Activated CD4-positive, alpha-beta T cell treated with anti-CD3 and anti-CD28 coated beads for 36 hours (primary cell): ENCODE results near the gene MIR17HG. TPM values are rescaled to one million over a fixed set of nuclear protein-coding genes. Genes with fewer than 3 reads are reported as not detected.
"Not testable (repeated sequence)": the region's sequence is repeated elsewhere in the genome, so short reads cannot be mapped to it uniquely, and the experiment has no call there.

Experiments
- ATAC-seq: fragments of 200-7000 bp; cut with Tn5 transposase; one replicate; pipeline ENCODE4 v1.10.0; 2021; ENCODE audit warnings: mild to moderate bottlenecking, moderate library complexity
- CTCF ChIA-PET: fragments of 350-600 bp; sonication (Branson Sonifier 250); formaldehyde crosslinking; loops from one replicate; lab custom pipeline; 2021; ENCODE audit warnings: antibody characterized with exemption; lab: Charles Lee
- POLR2A ChIA-PET: fragments of 350-600 bp; sonication (Branson Sonifier 250); formaldehyde crosslinking; loops from one replicate; lab custom pipeline; 2021; ENCODE audit warnings: antibody characterized with exemption, inconsistent platforms; lab: Charles Lee
- DNase-seq: peaks from one replicate; pipeline ENCODE4 v3.0.0-alpha.2; 2020
- H3K27ac Mint-ChIP-seq: one replicate; pipeline ENCODE4 v1.8.0; 2021; ENCODE audit warnings: mixed read lengths
- H3K27me3 Mint-ChIP-seq: one replicate; pipeline ENCODE4 v1.8.0; 2021; ENCODE audit warnings: mixed read lengths
- H3K36me3 Mint-ChIP-seq: one replicate; pipeline ENCODE4 v1.8.0; 2021; ENCODE audit warnings: low read depth, mixed read lengths
- H3K4me1 Mint-ChIP-seq: one replicate; pipeline ENCODE4 v1.8.0; 2021; ENCODE audit warnings: mixed read lengths
- H3K4me3 Mint-ChIP-seq: one replicate; pipeline ENCODE4 v1.8.0; 2021; ENCODE audit warnings: mild to moderate bottlenecking, moderate library complexity, mixed read lengths
- H3K9me3 Mint-ChIP-seq: one replicate; pipeline ENCODE4 v1.8.0; 2021; ENCODE audit warnings: low read depth, mixed read lengths
- intact Hi-C, 2 experiments: fragments of 100-400 bp; cut with DNase I in 1 of 2; cut with micrococcal nuclease in 1 of 2; formaldehyde crosslinking; loops; one replicate each; pipeline versions ENCODE4 v1.14.2 to v1.15.1; 2022 to 2024; cut with DNase I, micrococcal nuclease
- total RNA-seq, 2 experiments: library from RNA; stranded (reverse); gene quantifications; one replicate each; pipeline ENCODE4 v1.2.3, GENCODE V29; 2021

The MIR17HG gene
- total RNA-seq, 2 experiments from 2014 or later: 13.8 to 26.7 TPM

- Mint-ChIP-seq H3K27me3 (peaks cover 4% of the 10 kb centered on the region), H3K27ac (no peak overlapping the region), H3K4me3 (no peak overlapping the region), H3K4me1 (peaks cover 16% of the 10 kb centered on the region), H3K9me3 (no peaks in the 10 kb centered on the region), H3K36me3 (no peaks in the 10 kb centered on the region)
- ChIA-PET CTCF (interaction anchor here (0.8 to 3.4 kb wide), 17 partner anchors 9 to 409 kb away, joined by 3 to 19 read pairs (median 5); partner anchors contain the start of gene MIR17HG), POLR2A (no interaction called here)
- ATAC-seq: no peak
- intact Hi-C loops: loop anchor here (1.0 to 5.0 kb wide), 6 partner anchors 33 to 409 kb away; no protein-coding TSS in a partner anchor
- DNase-seq: no peak
Observed at GRCh38 chr13:91313581-91313980, 33.9 kb upstream of the MIR17HG start.

- Mint-ChIP-seq H3K27me3 (peaks cover 4% of the 10 kb centered on the region), H3K4me1 (peaks cover 16% of the 10 kb centered on the region), H3K9me3 (no peaks in the 10 kb centered on the region), H3K4me3 (no peak overlapping the region), H3K27ac (no peak overlapping the region), H3K36me3 (no peaks in the 10 kb centered on the region)
- intact Hi-C loops: loop anchor here (5.0 kb wide), 2 partner anchors 183 to 407 kb away; no protein-coding TSS in a partner anchor
- CTCF ChIA-PET: interaction anchor here (1.0 to 3.4 kb wide), 10 partner anchors 9 to 408 kb away, joined by 3 to 19 read pairs (median 6); partner anchors contain the start of gene MIR17HG
- POLR2A ChIA-PET: no interaction called here
- DNase-seq (no peak), ATAC-seq (no peak)
Observed at GRCh38 chr13:91314888-91315287, 32.6 kb upstream of the MIR17HG start.

GRCh38 chr13:91318886-91319285, 28.6 kb upstream of the MIR17HG start:
- ChIA-PET CTCF (interaction anchor here (0.6 to 1.2 kb wide), 3 partner anchors 23 to 399 kb away, joined by 3 read pairs; no protein-coding TSS in a partner anchor), POLR2A (no interaction called here)
- Mint-ChIP-seq H3K4me1 (peaks cover 14% of the 10 kb centered on the region), H3K27ac (no peak overlapping the region), H3K27me3 (peaks cover 4% of the 10 kb centered on the region), H3K36me3 (no peaks in the 10 kb centered on the region), H3K4me3 (no peak overlapping the region), H3K9me3 (no peaks in the 10 kb centered on the region)
- intact Hi-C loops: no loop called here
- DNase-seq (no peak), ATAC-seq (no peak)

DNA sequence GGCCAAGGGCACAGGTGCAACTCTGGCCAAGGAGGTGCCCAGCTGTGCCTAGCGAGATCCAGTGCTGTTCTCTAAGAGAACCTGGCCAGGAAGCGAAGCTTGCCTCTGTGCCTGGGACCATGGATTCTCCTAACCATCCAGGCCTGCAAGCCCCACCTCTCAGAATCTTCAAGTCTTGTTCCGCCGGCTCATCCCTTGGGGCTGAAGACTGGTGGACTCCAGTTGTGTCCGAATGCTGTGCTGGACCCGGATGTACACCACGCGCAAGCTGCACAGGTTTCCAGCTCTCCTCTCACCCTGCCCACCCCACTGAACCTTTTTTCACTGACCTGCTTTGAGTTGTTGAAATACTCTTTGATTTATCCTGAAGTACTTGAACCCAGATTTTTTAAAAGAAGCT, 27.5 kb upstream of the MIR17HG start:
- intact Hi-C loops: no loop called here

DNA sequence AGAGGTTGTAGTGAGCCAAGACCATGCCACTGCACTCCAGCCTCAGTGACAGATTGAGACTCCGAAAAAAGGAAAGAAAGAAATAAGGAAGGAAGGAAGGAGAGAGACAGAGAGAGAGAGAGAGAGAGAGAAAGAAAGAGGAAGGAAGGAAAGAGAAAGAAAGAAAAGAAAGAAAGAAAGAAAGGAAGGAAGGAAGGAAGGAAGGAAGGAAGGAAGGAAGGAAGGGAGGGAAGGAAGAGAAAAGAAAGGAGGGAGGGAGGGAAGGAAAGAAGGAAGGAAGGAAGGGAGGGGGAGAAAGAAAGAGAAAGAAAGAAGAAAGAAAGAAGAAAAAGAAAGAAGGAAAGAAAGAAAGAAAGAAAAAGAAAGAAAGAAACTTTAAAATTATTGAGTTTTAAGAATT, 26.5 kb upstream of the MIR17HG start:
- H3K9me3 Mint-ChIP-seq, H3K27ac Mint-ChIP-seq, intact Hi-C loops, H3K4me3 Mint-ChIP-seq, H3K27me3 Mint-ChIP-seq, DNase-seq, POLR2A ChIA-PET, ATAC-seq, CTCF ChIA-PET, H3K36me3 Mint-ChIP-seq: not testable (repeated sequence)
- H3K4me1 Mint-ChIP-seq: peaks cover 14% of the 10 kb centered on the region

More for the DNA sequence above, 27.5 kb upstream of the MIR17HG start:
- H3K4me1 Mint-ChIP-seq: peaks cover 14% of the 10 kb centered on the region
- H3K4me3 Mint-ChIP-seq: no peak overlapping the region
- no peaks in the 10 kb centered on the region for H3K9me3 Mint-ChIP-seq
- CTCF ChIA-PET: interaction anchor here (0.9 kb wide), 1 partner anchor 9 kb away, joined by 3 read pairs; no protein-coding TSS in a partner anchor
- peaks cover 4% of the 10 kb centered on the region for H3K27me3 Mint-ChIP-seq
- POLR2A ChIA-PET: no interaction called here
- no peak overlapping the region for H3K27ac Mint-ChIP-seq
- DNase-seq (no peak), ATAC-seq (no peak)
- H3K36me3 Mint-ChIP-seq: no peaks in the 10 kb centered on the region

DNA sequence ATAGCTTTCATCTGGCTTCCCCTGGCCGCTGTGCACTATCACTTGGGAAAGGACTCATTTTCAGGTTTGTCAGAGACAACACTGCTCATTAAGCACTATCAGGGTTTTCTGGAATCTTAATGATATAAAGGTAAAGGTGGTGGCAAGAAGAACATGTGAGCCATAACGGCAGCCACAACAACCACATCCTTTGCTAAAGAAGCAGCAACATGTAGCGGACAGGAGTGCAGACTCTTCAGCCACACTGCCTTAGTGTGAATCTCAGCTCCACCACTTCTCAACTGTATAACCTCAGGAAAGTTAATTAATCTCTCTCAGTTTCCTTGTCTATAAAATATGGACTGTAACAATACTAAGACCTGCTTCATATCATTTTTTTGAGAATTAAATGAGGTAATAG, 24.1 kb upstream of the MIR17HG start:
- ChIA-PET POLR2A (no interaction called here), CTCF (interaction anchor here (0.6 to 1.9 kb wide), 3 partner anchors 8 to 12 kb away, joined by 3 to 4 read pairs (median 4); no protein-coding TSS in a partner anchor)
- H3K27me3 Mint-ChIP-seq: no peaks in the 10 kb centered on the region
- H3K4me1 Mint-ChIP-seq: peaks cover 14% of the 10 kb centered on the region
- no peak overlapping the region for H3K27ac Mint-ChIP-seq
- intact Hi-C loops: no loop called here
- DNase-seq (peak; percentile 27), ATAC-seq (peak; percentile 72)
- H3K9me3 Mint-ChIP-seq: no peaks in the 10 kb centered on the region
- no peaks in the 10 kb centered on the region for H3K36me3 Mint-ChIP-seq
- H3K4me3 Mint-ChIP-seq: no peak overlapping the region

DNA sequence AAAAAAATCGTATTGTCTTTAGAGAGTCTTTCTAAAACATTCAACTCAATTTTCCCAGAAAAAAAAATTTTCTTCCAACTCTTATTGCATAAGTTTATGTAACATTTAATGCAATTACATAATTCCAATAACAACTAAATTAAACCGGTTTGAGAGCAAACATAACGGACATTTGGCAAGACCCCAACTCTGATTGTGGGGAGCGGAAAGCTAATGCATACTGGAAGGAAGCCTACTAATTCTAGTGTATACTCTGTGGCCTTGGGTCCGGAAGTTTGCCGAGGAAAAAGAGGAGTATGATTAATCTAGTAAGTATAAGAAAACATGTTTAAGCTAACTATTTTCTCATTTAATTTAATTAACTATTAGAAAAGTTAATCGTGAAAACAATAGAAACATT, 21.3 kb upstream of the MIR17HG start:
- DNase-seq (no peak), ATAC-seq (no peak)
- peaks cover 5% of the 10 kb centered on the region for H3K27me3 Mint-ChIP-seq
- no peaks in the 10 kb centered on the region for H3K9me3 Mint-ChIP-seq
- intact Hi-C loops: no loop called here
- H3K27ac Mint-ChIP-seq: no peak overlapping the region
- POLR2A ChIA-PET: no interaction called here
- no peak overlapping the region for H3K4me3 Mint-ChIP-seq
- CTCF ChIA-PET: interaction anchor here (0.7 to 2.1 kb wide), 6 partner anchors 12 to 86 kb away, joined by 3 to 7 read pairs (median 4); no protein-coding TSS in a partner anchor
- peaks cover 20% of the 10 kb centered on the region for H3K4me1 Mint-ChIP-seq
- no peaks in the 10 kb centered on the region for H3K36me3 Mint-ChIP-seq

DNA sequence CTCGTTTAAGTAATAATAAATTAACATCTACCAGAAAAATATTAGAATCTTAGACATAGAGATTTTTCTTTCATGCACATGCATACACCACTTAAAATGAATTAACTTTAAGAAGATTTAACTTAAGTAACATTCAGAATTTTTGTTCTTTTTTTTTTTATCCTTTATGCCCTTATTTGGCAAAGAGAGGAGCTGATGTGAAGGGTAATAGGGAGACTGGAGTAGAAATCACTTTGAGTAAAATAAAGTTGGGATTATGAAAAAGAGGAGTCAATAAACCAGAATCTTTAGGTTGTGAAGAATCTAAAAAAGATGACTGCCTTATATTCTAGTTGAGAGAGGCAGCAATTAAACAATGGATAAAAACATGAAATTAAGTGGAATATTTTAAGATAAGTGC, 18.8 kb upstream of the MIR17HG start:
- H3K36me3 Mint-ChIP-seq: no peaks in the 10 kb centered on the region
- DNase-seq (no peak), ATAC-seq (no peak)
- H3K4me3 Mint-ChIP-seq: no peak overlapping the region
- POLR2A ChIA-PET: no interaction called here
- intact Hi-C loops: no loop called here
- CTCF ChIA-PET: interaction anchor here (0.6 to 2.1 kb wide), 4 partner anchors 11 to 21 kb away, joined by 3 to 7 read pairs (median 3); no protein-coding TSS in a partner anchor
- H3K4me1 Mint-ChIP-seq: peaks cover 18% of the 10 kb centered on the region
- no peaks in the 10 kb centered on the region for H3K9me3 Mint-ChIP-seq
- no peak overlapping the region for H3K27ac Mint-ChIP-seq
- H3K27me3 Mint-ChIP-seq: peaks cover 5% of the 10 kb centered on the region

- Mint-ChIP-seq H3K4me3 (no peak overlapping the region), H3K9me3 (peaks cover 4% of the 10 kb centered on the region), H3K27ac (no peak overlapping the region), H3K27me3 (peaks cover 5% of the 10 kb centered on the region), H3K4me1 (peaks cover 18% of the 10 kb centered on the region), H3K36me3 (no peaks in the 10 kb centered on the region)
- POLR2A ChIA-PET: no interaction called here
- intact Hi-C loops: no loop called here
- ATAC-seq (no peak), DNase-seq (no peak)
- CTCF ChIA-PET: interaction anchor here (1.3 to 2.9 kb wide), 2 partner anchors 16 to 74 kb away, joined by 3 to 18 read pairs; no protein-coding TSS in a partner anchor
Observed at GRCh38 chr13:91329733-91330132, 17.8 kb upstream of the MIR17HG start.

- intact Hi-C loops: loop anchor here (1.0 kb wide), 1 partner anchor 15 kb away; no protein-coding TSS in a partner anchor
- ChIA-PET CTCF (interaction anchor here (0.7 to 2.9 kb wide), 6 partner anchors 16 to 390 kb away, joined by 3 to 18 read pairs (median 3); no protein-coding TSS in a partner anchor), POLR2A (interaction anchor here (0.7 kb wide), 1 partner anchor 15 kb away, joined by 3 read pairs; no protein-coding TSS in a partner anchor)
- peaks cover 18% of the 10 kb centered on the region for H3K4me1 Mint-ChIP-seq
- H3K36me3 Mint-ChIP-seq: no peaks in the 10 kb centered on the region
- peaks cover 4% of the 10 kb centered on the region for H3K9me3 Mint-ChIP-seq
- H3K4me3 Mint-ChIP-seq: peak overlapping the region; percentile 45
- peaks cover 5% of the 10 kb centered on the region for H3K27me3 Mint-ChIP-seq
- peak overlapping the region; percentile 80 for H3K27ac Mint-ChIP-seq
- ATAC-seq (peak; percentile 90), DNase-seq (no peak)
Observed at GRCh38 chr13:91331047-91331915, 16.2 kb upstream of the MIR17HG start.

- peaks cover 22% of the 10 kb centered on the region for H3K36me3 Mint-ChIP-seq
- peak overlapping the region; percentile 93 for H3K27ac Mint-ChIP-seq
- intact Hi-C loops: loop anchor here (1.0 to 2.0 kb wide), 4 partner anchors 15 to 53 kb away; partner anchors contain the start of gene GPC5 (in 1 of the 2)
- ATAC-seq (peak; percentile 7), DNase-seq (peak; percentile 29)
- no peaks in the 10 kb centered on the region for H3K9me3 Mint-ChIP-seq
- ChIA-PET POLR2A (interaction anchor here (0.7 to 1.1 kb wide), 3 partner anchors 15 to 23 kb away, joined by 3 read pairs; no protein-coding TSS in a partner anchor), CTCF (interaction anchor here (1.0 to 2.8 kb wide), 8 partner anchors 12 to 98 kb away, joined by 3 to 19 read pairs (median 4); no protein-coding TSS in a partner anchor)
- no peaks in the 10 kb centered on the region for H3K27me3 Mint-ChIP-seq
- peak overlapping the region; percentile 93 for H3K4me3 Mint-ChIP-seq
- H3K4me1 Mint-ChIP-seq: peaks cover 41% of the 10 kb centered on the region
Observed at GRCh38 chr13:91346062-91346461, 1.4 kb upstream of the MIR17HG start.
